ENCODE results near the gene ADAP1. TPM values are rescaled to one million over a fixed set of nuclear protein-coding genes. Genes with fewer than 3 reads are reported as not detected.

ADAP1 gene
- total RNA-seq, 4 donors from 2014 or later = 84.9 to 360 (median 169) TPM

GRCh38 chr7:977326-978048 is 23.0 kb upstream of the ADAP1 start:
- in situ Hi-C loops (cut with MboI; ENCODE audit: low pct_ligation_motif_present in 1 of 4, low pct_unique_long_range_greater_than_20kb in 1 of 4, low sequenced_read_pairs in 3 of 4) = loop anchor here in 3 of 4 donors (25.0 kb wide), 2 partner anchors 160 to 185 kb away; partner anchors contain the start of gene ZFAND2A (in 2 of the 3)
- H3K27ac ChIP-seq = peak overlapping the region; percentile 98 to 99 (median 98)
- peak; percentile 49 for TF ChIP-seq POLR2A (IDR thresholded peaks at IDR 0.05)
- peak in 2 of 3 donors; percentile 29 to 40 for TF ChIP-seq POLR2AphosphoS5 (IDR thresholded peaks at IDR 0.05)
- TF ChIP-seq CTCF (IDR thresholded peaks at IDR 0.05) = no peak
- H3K27me3 ChIP-seq = no peaks in the 10 kb centered on the region
- H3K4me3 ChIP-seq = peak overlapping the region in 1 of 4 donors; percentile 2
- H3K36me3 ChIP-seq = peaks cover 0 to 12% (median 2%) of the 10 kb centered on the region in 4 donors
- H3K4me1 ChIP-seq = peaks cover 20 to 57% (median 45%) of the 10 kb centered on the region in 4 donors
- DNase-seq = peak; percentile 72
- 52% methylated on average over 19 of the region's 19 CpGs; no CpG with 5 or more reads in 1 of the 2 donors for WGBS, 2 donors (ENCODE audit: low coverage in 1 of 2)
- no peaks in the 10 kb centered on the region for H3K9me3 ChIP-seq
- intact Hi-C loops (cut with DNase I; ENCODE audit: low total_unique reads) = no loop called here

- intact Hi-C loops (cut with DNase I; ENCODE audit: low total_unique reads) = no loop called here
- TF ChIP-seq POLR2A (IDR thresholded peaks at IDR 0.05) = no peak
- TF ChIP-seq POLR2AphosphoS5 (IDR thresholded peaks at IDR 0.05) = no peak
- TF ChIP-seq CTCF (IDR thresholded peaks at IDR 0.05) = no peak
- TF ChIP-seq EP300 (IDR thresholded peaks at IDR 0.05; ENCODE audit: low read depth) = no peak
- 47 to 49% methylated on average over 4 to 19 of the region's 19 CpGs for WGBS, 2 donors (ENCODE audit: low coverage in 1 of 2)
- Histone ChIP-seq H3K27me3 (no peaks in the 10 kb centered on the region), H3K27ac (peak overlapping the region; percentile 98 to 99 (median 98)), H3K4me3 (peak overlapping the region in 1 of 4 donors; percentile 2), H3K36me3 (peaks cover 0 to 18% (median 5%) of the 10 kb centered on the region in 4 donors), H3K9me3 (no peaks in the 10 kb centered on the region), H3K4me1 (peaks cover 20 to 54% (median 44%) of the 10 kb centered on the region in 4 donors)
- DNase-seq = peak; percentile 42
- in situ Hi-C loops (cut with MboI; ENCODE audit: low pct_ligation_motif_present in 1 of 4, low pct_unique_long_range_greater_than_20kb in 1 of 4, low sequenced_read_pairs in 3 of 4) = loop anchor here in 3 of 4 donors (25.0 kb wide), 2 partner anchors 160 to 185 kb away; partner anchors contain the start of gene ZFAND2A (in 2 of the 3)
Observed at GRCh38 chr7:976901-977325, 22.4 kb upstream of the ADAP1 start.

GRCh38 chr7:975702-976473 is 21.4 kb upstream of the ADAP1 start:
- 58 to 63% methylated on average over 6 to 20 of the region's 28 CpGs for WGBS, 2 donors (ENCODE audit: low coverage in 1 of 2)
- H3K4me3 ChIP-seq = peak overlapping the region; percentile 96 to 100 (median 98)

More at GRCh38 chr7:975702-976473, 21.4 kb upstream of the ADAP1 start:
- H3K27me3 ChIP-seq = no peaks in the 10 kb centered on the region
- no peak for TF ChIP-seq EP300 (IDR thresholded peaks at IDR 0.05; ENCODE audit: low read depth)
- TF ChIP-seq CTCF (IDR thresholded peaks at IDR 0.05) = no peak
- no peak for TF ChIP-seq POLR2A (IDR thresholded peaks at IDR 0.05)
- TF ChIP-seq POLR2AphosphoS5 (IDR thresholded peaks at IDR 0.05) = no peak
- H3K4me1 ChIP-seq = peaks cover 20 to 54% (median 44%) of the 10 kb centered on the region in 4 donors
- peak overlapping the region; percentile 98 to 99 (median 98) for H3K27ac ChIP-seq
- in situ Hi-C loops (cut with MboI; ENCODE audit: low pct_ligation_motif_present in 1 of 4, low pct_unique_long_range_greater_than_20kb in 1 of 4, low sequenced_read_pairs in 3 of 4) (loop anchor here in 3 of 4 donors (25.0 kb wide), 2 partner anchors 161 to 186 kb away; partner anchors contain the start of gene ZFAND2A (in 2 of the 3)), intact Hi-C loops (cut with DNase I; ENCODE audit: low total_unique reads) (no loop called here)
- no peaks in the 10 kb centered on the region for H3K9me3 ChIP-seq
- H3K36me3 ChIP-seq = peaks cover 0 to 21% (median 7%) of the 10 kb centered on the region in 4 donors
- no peak for DNase-seq

Data from transverse colon (tissue), 4 donors.